Smooth muscle cell (in vitro differentiated cells): ENCODE data around the gene TENM4. TPM values are rescaled to one million over a fixed set of nuclear protein-coding genes. Genes with fewer than 3 reads are reported as not detected.

Source experiments
- DNase-seq: peaks from one replicate; lab custom pipeline; 2025; ENCODE audit not compliant: unreplicated experiment; lab: John Stamatoyannopoulos, UW
- H2AFZ ChIP-seq: fragments of 200-600 bp; sonication (generic); 2 replicates; pipeline ENCODE4 v1.6.0; 2016; ENCODE audit warnings: antibody characterized with exemption, low read depth, mild to moderate bottlenecking
- H3F3A ChIP-seq: fragments of 200-600 bp; sonication (generic); 2 replicates; pipeline ENCODE4 v1.6.0; 2017; ENCODE audit warnings: antibody characterized with exemption, low read depth
- H3K27ac ChIP-seq: fragments of 200-600 bp; sonication (generic); 2 replicates; pipeline ENCODE4 v1.5.1; 2016; ENCODE audit warnings: low read depth, mild to moderate bottlenecking
- H3K27me3 ChIP-seq: fragments of 200-600 bp; sonication (generic); 2 replicates; pipeline ENCODE4 v1.6.1; 2016; ENCODE audit warnings: low read depth, mild to moderate bottlenecking
- H3K36me3 ChIP-seq: fragments of 200-600 bp; sonication (generic); 2 replicates; pipeline ENCODE4 v1.5.1; 2016; ENCODE audit warnings: low read depth
- H3K4me1 ChIP-seq: fragments of 200-600 bp; sonication (generic); 2 replicates; pipeline ENCODE4 v1.5.1; 2016; ENCODE audit warnings: low read depth
- H3K4me2 ChIP-seq: fragments of 200-600 bp; sonication (generic); 2 replicates; pipeline ENCODE4 v1.6.0; 2016; ENCODE audit warnings: mild to moderate bottlenecking
- H3K4me3 ChIP-seq: fragments of 200-600 bp; sonication (generic); 2 replicates; pipeline ENCODE4 v1.5.1; 2016; ENCODE audit warnings: mild to moderate bottlenecking
- H3K79me2 ChIP-seq: fragments of 200-600 bp; sonication (generic); 2 replicates; pipeline ENCODE4 v1.6.0; 2016; ENCODE audit warnings: low read depth, mild to moderate bottlenecking
- H3K9ac ChIP-seq: fragments of 200-600 bp; sonication (generic); 2 replicates; pipeline ENCODE4 v1.6.0; 2016; ENCODE audit warnings: low read depth
- H3K9me3 ChIP-seq: fragments of 200-600 bp; sonication (generic); replicated peaks from 2 replicates; pipeline ENCODE4 v1.5.1; 2016; ENCODE audit warnings: low read depth
- H4K20me1 ChIP-seq: fragments of 200-600 bp; sonication (generic); 2 replicates; pipeline ENCODE4 v1.6.0; 2016; ENCODE audit warnings: low read depth
- CTCF ChIP-seq: fragments of 200-600 bp; sonication (generic); IDR thresholded peaks from 2 replicates; pipeline ENCODE4 v1.5.1; 2017; ENCODE audit warnings: borderline replicate concordance, mild to moderate bottlenecking, antibody characterized with exemption; ENCODE audit not compliant: insufficient read depth, poor library complexity, severe bottlenecking
- WGBS: methylation state at CpG from one replicate; pipeline ENCODE4 v1.1.7; 2016; ENCODE audit warnings: low lambda C conversion rate; 5-methylcytosine and 5-hydroxymethylcytosine counted together
- polyA plus RNA-seq: library from polyadenylated mRNA; unstranded; fragments of >200 nt; fragmentation: Nextera tagmentation; extraction: Ambion mirVana; gene quantifications from 2 replicates; pipeline ENCODE4 v1.2.1, GENCODE V29; 2016
- total RNA-seq: library from RNA; depleted of rRNA; stranded (reverse); fragments of >200 nt; gene quantifications from 2 replicates; pipeline ENCODE4 v1.2.3, GENCODE V29; 2014

The TENM4 gene
- total and polyA plus RNA-seq, 2 experiments from 2014 or later, result 31.6 to 38.2 TPM

- 92% methylated on average over 8 of the region's 8 CpGs for WGBS
- H3F3A ChIP-seq, result no peaks in the 10 kb centered on the region
- no peak overlapping the region for H3K9ac ChIP-seq
- no peaks in the 10 kb centered on the region for H3K9me3 ChIP-seq
- no peaks in the 10 kb centered on the region for H3K4me1 ChIP-seq
- no peaks in the 10 kb centered on the region for H3K36me3 ChIP-seq
- H3K27me3 ChIP-seq, result no peaks in the 10 kb centered on the region
- no peak for TF ChIP-seq CTCF
- H3K4me3 ChIP-seq, result no peak overlapping the region
- no peak overlapping the region for H3K4me2 ChIP-seq
- no peak overlapping the region for H2AFZ ChIP-seq
- no peak for DNase-seq
- no peaks in the 10 kb centered on the region for H4K20me1 ChIP-seq
- no peak overlapping the region for H3K27ac ChIP-seq
- H3K79me2 ChIP-seq, result no peaks in the 10 kb centered on the region
Observed at GRCh38 chr11:78704811-78705210, 736.0 kb downstream of the TENM4 start.

DNA sequence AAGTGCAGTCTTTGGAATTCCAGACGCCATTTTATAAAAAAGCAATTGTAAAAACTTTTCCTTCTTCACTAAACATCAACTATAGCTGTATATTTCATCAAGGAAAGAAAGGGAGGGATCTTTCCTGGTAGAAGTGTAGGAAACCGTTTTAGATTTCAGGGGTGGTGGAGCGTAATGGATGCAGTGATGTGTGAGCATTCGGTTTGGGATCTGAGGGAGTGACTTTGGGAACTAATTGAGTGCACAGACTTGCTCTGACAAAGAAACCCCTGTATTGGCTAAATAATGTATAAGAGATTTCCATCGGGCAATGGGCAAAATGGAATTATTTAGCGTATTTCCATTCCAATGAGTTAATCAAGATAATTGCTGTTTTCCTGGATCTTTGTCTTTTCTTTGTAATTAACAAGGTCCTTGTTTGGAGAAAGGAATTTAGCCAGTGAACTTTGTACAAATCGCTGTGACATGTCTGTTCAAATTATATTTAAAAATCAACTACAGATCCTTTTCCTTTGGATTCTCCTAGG is 741.2 kb downstream of the TENM4 start:
- no peaks in the 10 kb centered on the region for H3K4me1 ChIP-seq
- no peaks in the 10 kb centered on the region for H3K79me2 ChIP-seq
- 94% methylated on average over 7 of the region's 7 CpGs for WGBS
- no peaks in the 10 kb centered on the region for H3K9me3 ChIP-seq
- no peak overlapping the region for H3K4me2 ChIP-seq
- H4K20me1 ChIP-seq, result no peaks in the 10 kb centered on the region
- no peaks in the 10 kb centered on the region for H3K27me3 ChIP-seq
- no peak for TF ChIP-seq CTCF
- no peak overlapping the region for H3K9ac ChIP-seq
- no peak overlapping the region for H3K4me3 ChIP-seq
- no peak overlapping the region for H3K27ac ChIP-seq
- no peaks in the 10 kb centered on the region for H3F3A ChIP-seq
- H3K36me3 ChIP-seq, result no peaks in the 10 kb centered on the region
- no peak for DNase-seq
- no peak overlapping the region for H2AFZ ChIP-seq

DNA sequence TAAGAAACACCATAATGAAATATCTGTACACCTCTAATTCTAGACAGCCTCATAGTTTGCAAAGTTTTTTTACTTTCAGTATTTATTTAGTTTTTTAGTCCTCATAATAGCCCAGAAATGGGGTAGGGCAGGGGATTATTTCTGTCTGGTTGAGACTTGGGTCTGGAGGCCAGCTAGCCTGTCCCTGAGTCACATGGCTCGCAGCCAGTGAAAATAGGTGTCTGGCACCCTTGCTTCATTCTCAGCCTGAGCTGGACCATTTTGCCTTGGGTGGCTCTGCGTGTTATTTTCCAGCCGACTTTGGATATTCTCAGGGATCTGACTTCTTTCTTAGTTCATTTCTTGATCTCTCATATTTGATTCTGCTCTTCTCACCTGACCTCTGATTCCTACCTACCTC is 742.2 kb downstream of the TENM4 start:
- no peak overlapping the region for H3K4me3 ChIP-seq
- H2AFZ ChIP-seq, result no peak overlapping the region
- no peak for DNase-seq
- H3K36me3 ChIP-seq, result no peaks in the 10 kb centered on the region
- H3K9me3 ChIP-seq, result no peaks in the 10 kb centered on the region
- no peaks in the 10 kb centered on the region for H3K4me1 ChIP-seq
- WGBS, result 84% methylated on average over 3 of the region's 3 CpGs
- H3K27ac ChIP-seq, result no peak overlapping the region
- no peaks in the 10 kb centered on the region for H4K20me1 ChIP-seq
- no peak for TF ChIP-seq CTCF
- no peaks in the 10 kb centered on the region for H3K79me2 ChIP-seq
- H3K4me2 ChIP-seq, result no peak overlapping the region
- no peaks in the 10 kb centered on the region for H3F3A ChIP-seq
- no peaks in the 10 kb centered on the region for H3K27me3 ChIP-seq
- H3K9ac ChIP-seq, result no peak overlapping the region

- no peak overlapping the region for H2AFZ ChIP-seq
- no peak overlapping the region for H3K4me2 ChIP-seq
- H3K9ac ChIP-seq, result no peak overlapping the region
- TF ChIP-seq CTCF, result no peak
- no peak overlapping the region for H3K27ac ChIP-seq
- 91% methylated on average over 7 of the region's 7 CpGs for WGBS
- no peaks in the 10 kb centered on the region for H3K79me2 ChIP-seq
- H3K4me3 ChIP-seq, result no peak overlapping the region
- H4K20me1 ChIP-seq, result peaks cover 3% of the 10 kb centered on the region
- H3K9me3 ChIP-seq, result no peaks in the 10 kb centered on the region
- H3F3A ChIP-seq, result no peaks in the 10 kb centered on the region
- H3K4me1 ChIP-seq, result no peaks in the 10 kb centered on the region
- H3K27me3 ChIP-seq, result no peaks in the 10 kb centered on the region
- H3K36me3 ChIP-seq, result no peaks in the 10 kb centered on the region
- DNase-seq, result no peak
Observed at GRCh38 chr11:78696177-78696576, 744.7 kb downstream of the TENM4 start.
